Measurements from ENCODE around the gene MYOG.

GRCh38 chr1:203066965-203067364 is 18.8 kb downstream of the MYOG start:
- TF ChIP-seq POLR2AphosphoS5 (IDR thresholded peaks at IDR 0.05) (no peak), CTCF (IDR thresholded peaks at IDR 0.05) (no peak)

Measured in prostate gland (tissue), 2 donors.